HEK293 (cell line): ENCODE results near the gene JMJD6.

Experiments
- GLIS2 ChIP-seq: fragments of 450-650 bp; formaldehyde crosslinking; IDR thresholded peaks from 2 replicates; pipeline ENCODE4 v1.5.1; 2016; ENCODE audit warnings: missing biosample characterization, missing genetic modification characterization
- KLF16 ChIP-seq: fragments of 450-650 bp; formaldehyde crosslinking; IDR thresholded peaks from 2 replicates; pipeline ENCODE4 v1.5.1; 2017; ENCODE audit warnings: missing biosample characterization, missing genetic modification characterization
- OSR2 ChIP-seq: fragments of 450-650 bp; formaldehyde crosslinking; IDR thresholded peaks from 2 replicates; pipeline ENCODE4 v1.5.1; 2016; ENCODE audit warnings: missing biosample characterization, missing genetic modification characterization
- SCRT2 ChIP-seq: fragments of 450-650 bp; formaldehyde crosslinking; IDR thresholded peaks from 2 replicates; pipeline ENCODE4 v1.5.1; 2016; ENCODE audit warnings: missing biosample characterization, missing genetic modification characterization
- SP2 ChIP-seq: fragments of 450-650 bp; formaldehyde crosslinking; IDR thresholded peaks from 2 replicates; pipeline ENCODE4 v1.5.1; 2016; ENCODE audit warnings: missing biosample characterization, missing genetic modification characterization
- SP3 ChIP-seq: fragments of 450-650 bp; formaldehyde crosslinking; IDR thresholded peaks from 2 replicates; pipeline ENCODE4 v1.5.1; 2016; ENCODE audit warnings: missing biosample characterization, missing genetic modification characterization
- SP7 ChIP-seq: fragments of 450-650 bp; formaldehyde crosslinking; IDR thresholded peaks from 2 replicates; pipeline ENCODE4 v1.5.1; 2016; ENCODE audit warnings: missing biosample characterization, missing genetic modification characterization
- YY1 ChIP-seq: fragments of 450-650 bp; formaldehyde crosslinking; IDR thresholded peaks from 2 replicates; pipeline ENCODE4 v1.5.1; 2018; ENCODE audit warnings: missing biosample characterization, missing genetic modification characterization
- ZBTB17 ChIP-seq: fragments of 450-650 bp; formaldehyde crosslinking; IDR thresholded peaks from 2 replicates; pipeline ENCODE4 v1.5.1; 2016; ENCODE audit warnings: missing biosample characterization, missing genetic modification characterization
- ZBTB20 ChIP-seq: fragments of 450-650 bp; formaldehyde crosslinking; IDR thresholded peaks from 2 replicates; pipeline ENCODE4 v1.5.1; 2016; ENCODE audit warnings: missing biosample characterization, missing genetic modification characterization
- ZBTB21 ChIP-seq: fragments of 450-650 bp; formaldehyde crosslinking; IDR thresholded peaks from 2 replicates; pipeline ENCODE4 v1.5.1; 2017; ENCODE audit warnings: missing biosample characterization, missing genetic modification characterization
- ZBTB48 ChIP-seq: fragments of 450-650 bp; formaldehyde crosslinking; IDR thresholded peaks from 2 replicates; pipeline ENCODE4 v1.5.1; 2016; ENCODE audit warnings: missing biosample characterization, missing genetic modification characterization
- ZEB2 ChIP-seq: fragments of 450-650 bp; formaldehyde crosslinking; IDR thresholded peaks from 2 replicates; pipeline ENCODE4 v1.5.1; 2016; ENCODE audit warnings: missing biosample characterization, missing genetic modification characterization
- ZIC2 ChIP-seq: fragments of 450-650 bp; formaldehyde crosslinking; IDR thresholded peaks from 2 replicates; pipeline ENCODE4 v1.5.1; 2016; ENCODE audit warnings: missing biosample characterization, missing genetic modification characterization
- ZNF221 ChIP-seq: fragments of 450-650 bp; formaldehyde crosslinking; IDR thresholded peaks from 2 replicates; pipeline ENCODE4 v1.5.1; 2017; ENCODE audit warnings: missing biosample characterization, missing genetic modification characterization, borderline replicate concordance
- ZNF473 ChIP-seq: fragments of 450-650 bp; formaldehyde crosslinking; IDR thresholded peaks from 2 replicates; pipeline ENCODE4 v1.5.1; 2017; ENCODE audit warnings: missing biosample characterization, missing genetic modification characterization
- ZNF501 ChIP-seq: fragments of 450-650 bp; formaldehyde crosslinking; IDR thresholded peaks from 2 replicates; pipeline ENCODE4 v1.5.1; 2016; ENCODE audit warnings: missing biosample characterization, missing genetic modification characterization
- ZNF555 ChIP-seq: fragments of 450-650 bp; formaldehyde crosslinking; conservative IDR thresholded peaks from 2 replicates; pipeline ENCODE4 v1.5.1; 2017; ENCODE audit warnings: missing biosample characterization, mild to moderate bottlenecking, missing genetic modification characterization, inconsistent platforms
- ZSCAN23 ChIP-seq: fragments of 450-650 bp; formaldehyde crosslinking; IDR thresholded peaks from 2 replicates; pipeline ENCODE4 v1.5.1; 2016; ENCODE audit warnings: missing biosample characterization, missing genetic modification characterization
- TF ChIP-seq, protein P1 (sequence below): fragments of 450-650 bp; formaldehyde crosslinking; IDR thresholded peaks from 2 replicates; pipeline ENCODE4 v1.5.1; 2016; ENCODE audit warnings: missing biosample characterization, missing genetic modification characterization
- TF ChIP-seq, protein P2 (sequence below): fragments of 450-650 bp; formaldehyde crosslinking; conservative IDR thresholded peaks from 2 replicates; pipeline ENCODE4 v1.5.1; 2016; ENCODE audit warnings: low read depth, missing biosample characterization, missing genetic modification characterization
- TF ChIP-seq, protein P3 (sequence below): fragments of 450-650 bp; formaldehyde crosslinking; IDR thresholded peaks from 2 replicates; pipeline ENCODE4 v1.5.1; 2016; ENCODE audit warnings: missing biosample characterization, missing genetic modification characterization
- TF ChIP-seq, protein P4 (sequence below): fragments of 450-650 bp; formaldehyde crosslinking; optimal IDR thresholded peaks from 2 replicates; pipeline ENCODE3; 2016; ENCODE audit warnings: missing biosample characterization, mild to moderate bottlenecking, missing genetic modification characterization
- TF ChIP-seq, protein P5 (sequence below): fragments of 450-650 bp; formaldehyde crosslinking; IDR thresholded peaks from 2 replicates; pipeline ENCODE4 v1.5.1; 2016; ENCODE audit warnings: missing biosample characterization, missing genetic modification characterization
- TF ChIP-seq, protein P6 (sequence below): fragments of 450-650 bp; formaldehyde crosslinking; IDR thresholded peaks from 2 replicates; pipeline ENCODE4 v1.5.1; 2016; ENCODE audit warnings: missing biosample characterization, missing genetic modification characterization
- TF ChIP-seq, protein P7 (sequence below): fragments of 450-650 bp; formaldehyde crosslinking; IDR thresholded peaks from 2 replicates; pipeline ENCODE4 v1.5.1; 2016; ENCODE audit warnings: missing biosample characterization, missing genetic modification characterization

Gene JMJD6

DNA sequence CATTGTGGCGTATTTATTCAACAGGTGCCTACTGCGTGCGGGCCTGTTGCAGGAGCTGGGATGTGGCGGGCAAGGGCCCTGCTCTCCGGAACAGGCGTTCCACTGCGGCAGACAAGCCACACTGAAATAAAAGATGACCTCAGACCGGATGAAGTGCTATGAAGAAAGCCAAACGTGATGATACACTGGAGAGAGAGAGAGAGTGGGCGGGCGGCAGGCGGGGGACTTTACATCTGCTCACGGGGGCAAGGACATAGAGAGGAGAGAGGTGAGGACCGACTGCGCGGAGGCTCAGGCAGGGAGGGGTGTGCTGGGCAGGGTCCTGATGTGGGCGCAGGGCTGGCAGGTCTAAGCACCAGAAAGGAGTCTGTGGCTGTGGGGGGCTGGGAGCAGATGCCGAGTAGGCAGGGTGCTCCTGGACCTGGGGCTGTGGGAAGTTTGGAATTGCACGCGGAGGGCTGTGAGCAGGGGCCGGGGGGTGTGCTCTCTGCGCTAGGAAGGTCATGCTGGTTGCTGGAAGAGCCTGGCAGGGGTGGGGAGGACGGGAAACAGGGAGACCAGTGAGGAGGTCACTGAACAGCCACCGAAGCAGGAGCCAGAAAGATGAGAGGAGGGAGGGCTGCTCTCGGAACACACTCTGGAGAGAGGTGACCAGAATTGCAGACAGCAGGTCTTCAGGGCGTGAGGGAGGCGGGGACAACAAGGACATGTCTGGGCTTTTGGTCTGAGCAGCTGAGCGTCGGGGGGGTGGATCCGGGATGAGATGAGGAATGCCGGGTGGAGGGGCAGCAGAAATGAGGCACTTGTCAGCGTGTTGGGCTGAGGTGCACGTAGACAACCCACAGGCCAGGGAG lies 25.6 kb downstream of the JMJD6 start (continued):
- TF ChIP-seq, protein P1, sequence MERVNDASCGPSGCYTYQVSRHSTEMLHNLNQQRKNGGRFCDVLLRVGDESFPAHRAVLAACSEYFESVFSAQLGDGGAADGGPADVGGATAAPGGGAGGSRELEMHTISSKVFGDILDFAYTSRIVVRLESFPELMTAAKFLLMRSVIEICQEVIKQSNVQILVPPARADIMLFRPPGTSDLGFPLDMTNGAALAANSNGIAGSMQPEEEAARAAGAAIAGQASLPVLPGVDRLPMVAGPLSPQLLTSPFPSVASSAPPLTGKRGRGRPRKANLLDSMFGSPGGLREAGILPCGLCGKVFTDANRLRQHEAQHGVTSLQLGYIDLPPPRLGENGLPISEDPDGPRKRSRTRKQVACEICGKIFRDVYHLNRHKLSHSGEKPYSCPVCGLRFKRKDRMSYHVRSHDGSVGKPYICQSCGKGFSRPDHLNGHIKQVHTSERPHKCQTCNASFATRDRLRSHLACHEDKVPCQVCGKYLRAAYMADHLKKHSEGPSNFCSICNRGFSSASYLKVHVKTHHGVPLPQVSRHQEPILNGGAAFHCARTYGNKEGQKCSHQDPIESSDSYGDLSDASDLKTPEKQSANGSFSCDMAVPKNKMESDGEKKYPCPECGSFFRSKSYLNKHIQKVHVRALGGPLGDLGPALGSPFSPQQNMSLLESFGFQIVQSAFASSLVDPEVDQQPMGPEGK (tag by site-specific recombination) = peak; percentile 96
- TF ChIP-seq, protein P2, sequence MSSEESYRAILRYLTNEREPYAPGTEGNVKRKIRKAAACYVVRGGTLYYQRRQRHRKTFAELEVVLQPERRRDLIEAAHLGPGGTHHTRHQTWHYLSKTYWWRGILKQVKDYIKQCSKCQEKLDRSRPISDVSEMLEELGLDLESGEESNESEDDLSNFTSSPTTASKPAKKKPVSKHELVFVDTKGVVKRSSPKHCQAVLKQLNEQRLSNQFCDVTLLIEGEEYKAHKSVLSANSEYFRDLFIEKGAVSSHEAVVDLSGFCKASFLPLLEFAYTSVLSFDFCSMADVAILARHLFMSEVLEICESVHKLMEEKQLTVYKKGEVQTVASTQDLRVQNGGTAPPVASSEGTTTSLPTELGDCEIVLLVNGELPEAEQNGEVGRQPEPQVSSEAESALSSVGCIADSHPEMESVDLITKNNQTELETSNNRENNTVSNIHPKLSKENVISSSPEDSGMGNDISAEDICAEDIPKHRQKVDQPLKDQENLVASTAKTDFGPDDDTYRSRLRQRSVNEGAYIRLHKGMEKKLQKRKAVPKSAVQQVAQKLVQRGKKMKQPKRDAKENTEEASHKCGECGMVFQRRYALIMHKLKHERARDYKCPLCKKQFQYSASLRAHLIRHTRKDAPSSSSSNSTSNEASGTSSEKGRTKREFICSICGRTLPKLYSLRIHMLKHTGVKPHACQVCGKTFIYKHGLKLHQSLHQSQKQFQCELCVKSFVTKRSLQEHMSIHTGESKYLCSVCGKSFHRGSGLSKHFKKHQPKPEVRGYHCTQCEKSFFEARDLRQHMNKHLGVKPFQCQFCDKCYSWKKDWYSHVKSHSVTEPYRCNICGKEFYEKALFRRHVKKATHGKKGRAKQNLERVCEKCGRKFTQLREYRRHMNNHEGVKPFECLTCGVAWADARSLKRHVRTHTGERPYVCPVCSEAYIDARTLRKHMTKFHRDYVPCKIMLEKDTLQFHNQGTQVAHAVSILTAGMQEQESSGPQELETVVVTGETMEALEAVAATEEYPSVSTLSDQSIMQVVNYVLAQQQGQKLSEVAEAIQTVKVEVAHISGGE (tag by site-specific recombination) = 0 out of 2 replicates have a peak, but pooled peaks have one; percentile 14
- TF ChIP-seq, protein P3, sequence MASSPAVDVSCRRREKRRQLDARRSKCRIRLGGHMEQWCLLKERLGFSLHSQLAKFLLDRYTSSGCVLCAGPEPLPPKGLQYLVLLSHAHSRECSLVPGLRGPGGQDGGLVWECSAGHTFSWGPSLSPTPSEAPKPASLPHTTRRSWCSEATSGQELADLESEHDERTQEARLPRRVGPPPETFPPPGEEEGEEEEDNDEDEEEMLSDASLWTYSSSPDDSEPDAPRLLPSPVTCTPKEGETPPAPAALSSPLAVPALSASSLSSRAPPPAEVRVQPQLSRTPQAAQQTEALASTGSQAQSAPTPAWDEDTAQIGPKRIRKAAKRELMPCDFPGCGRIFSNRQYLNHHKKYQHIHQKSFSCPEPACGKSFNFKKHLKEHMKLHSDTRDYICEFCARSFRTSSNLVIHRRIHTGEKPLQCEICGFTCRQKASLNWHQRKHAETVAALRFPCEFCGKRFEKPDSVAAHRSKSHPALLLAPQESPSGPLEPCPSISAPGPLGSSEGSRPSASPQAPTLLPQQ (tag by site-specific recombination) = 0 out of 2 replicates have a peak, but pooled peaks have one; percentile 34
- TF ChIP-seq ZEB2 (tag by site-specific recombination) (peak; percentile 84), ZNF501 (tag by site-specific recombination) (no peak), SP2 (tag by site-specific recombination) (peak; percentile 24), ZSCAN23 (peak; percentile 87), ZNF473 (tag by site-specific recombination) (no peak), ZIC2 (tag by site-specific recombination) (peak; percentile 65; the same call in 1 of the 2 replicates), KLF16 (tag by site-specific recombination) (peak; percentile 85), ZBTB48 (tag by site-specific recombination) (peak; percentile 22; the same call in 1 of the 2 replicates), OSR2 (tag by site-specific recombination) (peak; percentile 46; the same call in 1 of the 2 replicates), ZNF555 (tag by site-specific recombination) (no peak), ZBTB20 (peak; percentile 74), GLIS2 (tag by site-specific recombination) (peak; percentile 36), SCRT2 (peak; percentile 100), YY1 (tag by site-specific recombination) (no peak), ZNF221 (no peak), ZBTB21 (tag by site-specific recombination) (peak; percentile 92), SP3 (tag by site-specific recombination) (peak; percentile 48), ZBTB17 (tag by site-specific recombination) (peak; percentile 94), SP7 (tag by site-specific recombination) (peak; percentile 93)
- TF ChIP-seq, protein P4, sequence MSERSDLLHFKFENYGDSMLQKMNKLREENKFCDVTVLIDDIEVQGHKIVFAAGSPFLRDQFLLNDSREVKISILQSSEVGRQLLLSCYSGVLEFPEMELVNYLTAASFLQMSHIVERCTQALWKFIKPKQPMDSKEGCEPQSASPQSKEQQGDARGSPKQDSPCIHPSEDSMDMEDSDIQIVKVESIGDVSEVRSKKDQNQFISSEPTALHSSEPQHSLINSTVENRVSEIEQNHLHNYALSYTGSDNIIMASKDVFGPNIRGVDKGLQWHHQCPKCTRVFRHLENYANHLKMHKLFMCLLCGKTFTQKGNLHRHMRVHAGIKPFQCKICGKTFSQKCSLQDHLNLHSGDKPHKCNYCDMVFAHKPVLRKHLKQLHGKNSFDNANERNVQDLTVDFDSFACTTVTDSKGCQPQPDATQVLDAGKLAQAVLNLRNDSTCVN = peak; percentile 21
- TF ChIP-seq, protein P5, sequence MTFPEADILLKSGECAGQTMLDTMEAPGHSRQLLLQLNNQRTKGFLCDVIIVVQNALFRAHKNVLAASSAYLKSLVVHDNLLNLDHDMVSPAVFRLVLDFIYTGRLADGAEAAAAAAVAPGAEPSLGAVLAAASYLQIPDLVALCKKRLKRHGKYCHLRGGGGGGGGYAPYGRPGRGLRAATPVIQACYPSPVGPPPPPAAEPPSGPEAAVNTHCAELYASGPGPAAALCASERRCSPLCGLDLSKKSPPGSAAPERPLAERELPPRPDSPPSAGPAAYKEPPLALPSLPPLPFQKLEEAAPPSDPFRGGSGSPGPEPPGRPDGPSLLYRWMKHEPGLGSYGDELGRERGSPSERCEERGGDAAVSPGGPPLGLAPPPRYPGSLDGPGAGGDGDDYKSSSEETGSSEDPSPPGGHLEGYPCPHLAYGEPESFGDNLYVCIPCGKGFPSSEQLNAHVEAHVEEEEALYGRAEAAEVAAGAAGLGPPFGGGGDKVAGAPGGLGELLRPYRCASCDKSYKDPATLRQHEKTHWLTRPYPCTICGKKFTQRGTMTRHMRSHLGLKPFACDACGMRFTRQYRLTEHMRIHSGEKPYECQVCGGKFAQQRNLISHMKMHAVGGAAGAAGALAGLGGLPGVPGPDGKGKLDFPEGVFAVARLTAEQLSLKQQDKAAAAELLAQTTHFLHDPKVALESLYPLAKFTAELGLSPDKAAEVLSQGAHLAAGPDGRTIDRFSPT (tag by site-specific recombination) = peak; percentile 77
- TF ChIP-seq, protein P6, sequence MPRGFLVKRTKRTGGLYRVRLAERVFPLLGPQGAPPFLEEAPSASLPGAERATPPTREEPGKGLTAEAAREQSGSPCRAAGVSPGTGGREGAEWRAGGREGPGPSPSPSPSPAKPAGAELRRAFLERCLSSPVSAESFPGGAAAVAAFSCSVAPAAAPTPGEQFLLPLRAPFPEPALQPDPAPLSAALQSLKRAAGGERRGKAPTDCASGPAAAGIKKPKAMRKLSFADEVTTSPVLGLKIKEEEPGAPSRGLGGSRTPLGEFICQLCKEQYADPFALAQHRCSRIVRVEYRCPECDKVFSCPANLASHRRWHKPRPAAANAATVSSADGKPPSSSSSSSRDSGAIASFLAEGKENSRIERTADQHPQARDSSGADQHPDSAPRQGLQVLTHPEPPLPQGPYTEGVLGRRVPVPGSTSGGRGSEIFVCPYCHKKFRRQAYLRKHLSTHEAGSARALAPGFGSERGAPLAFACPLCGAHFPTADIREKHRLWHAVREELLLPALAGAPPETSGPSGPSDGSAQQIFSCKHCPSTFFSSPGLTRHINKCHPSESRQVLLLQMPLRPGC (tag by site-specific recombination) = peak; percentile 39; the same call in 1 of the 2 replicates
- TF ChIP-seq, protein P7, sequence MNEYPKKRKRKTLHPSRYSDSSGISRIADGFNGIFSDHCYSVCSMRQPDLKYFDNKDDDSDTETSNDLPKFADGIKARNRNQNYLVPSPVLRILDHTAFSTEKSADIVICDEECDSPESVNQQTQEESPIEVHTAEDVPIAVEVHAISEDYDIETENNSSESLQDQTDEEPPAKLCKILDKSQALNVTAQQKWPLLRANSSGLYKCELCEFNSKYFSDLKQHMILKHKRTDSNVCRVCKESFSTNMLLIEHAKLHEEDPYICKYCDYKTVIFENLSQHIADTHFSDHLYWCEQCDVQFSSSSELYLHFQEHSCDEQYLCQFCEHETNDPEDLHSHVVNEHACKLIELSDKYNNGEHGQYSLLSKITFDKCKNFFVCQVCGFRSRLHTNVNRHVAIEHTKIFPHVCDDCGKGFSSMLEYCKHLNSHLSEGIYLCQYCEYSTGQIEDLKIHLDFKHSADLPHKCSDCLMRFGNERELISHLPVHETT (tag by site-specific recombination) = peak; percentile 67; the same call in 1 of the 2 replicates
